Measurements from ENCODE around the gene SEMA3B. TPM values are rescaled to one million over a fixed set of nuclear protein-coding genes. Genes with fewer than 3 reads are reported as not detected.

Gene SEMA3B
- total RNA-seq, 1 experiment from 2014 or later: 7.6 TPM

GRCh38 chr3:50245251-50245745, 23.6 kb upstream of the SEMA3B start:
- TF ChIP-seq CTCF (IDR thresholded peaks at IDR 0.05; ENCODE audit: unreplicated experiment): no peak
- ChIA-PET POLR2A (interaction anchor here (1.2 to 3.5 kb wide), 3 partner anchors 10 to 47 kb away, joined by 5 to 26 read pairs (median 7); partner anchors contain the start of gene IFRD2), CTCF (interaction anchor here (0.5 to 5.8 kb wide), 5 partner anchors 17 to 68 kb away, joined by 3 to 107 read pairs (median 3); no protein-coding TSS in a partner anchor)
- no TSS peak for BruUV-seq (replicated peaks)
- Mint-ChIP-seq H3K36me3 (ENCODE audit: insufficient read depth, unreplicated experiment) (peaks cover 4% of the 10 kb centered on the region), H3K27me3 (ENCODE audit: insufficient read depth, unreplicated experiment) (no peaks in the 10 kb centered on the region), H3K27ac (ENCODE audit: low read depth, unreplicated experiment) (peak overlapping the region; percentile 91), H3K4me1 (ENCODE audit: insufficient read depth, unreplicated experiment) (peaks cover 50% of the 10 kb centered on the region), H3K4me3 (ENCODE audit: unreplicated experiment) (peak overlapping the region; percentile 55), H3K9me3 (ENCODE audit: unreplicated experiment) (no peaks in the 10 kb centered on the region)
- intact Hi-C loops (cut with micrococcal nuclease): no loop called here
- no peak for DNase-seq (ENCODE audit: unreplicated experiment)

GRCh38 chr3:50245831-50246516, 23.0 kb upstream of the SEMA3B start:
- intact Hi-C loops (cut with micrococcal nuclease): loop anchor here (1.0 kb wide), 3 partner anchors 10 to 27 kb away; partner anchors contain the start of gene GNAI2
- ChIA-PET CTCF (interaction anchor here (0.5 to 5.8 kb wide), 35 partner anchors 9 to 683 kb away, joined by 3 to 107 read pairs (median 4); partner anchors contain the start of genes GNAI2, GNAT1, IFRD2 and SEMA3B), POLR2A (interaction anchor here (0.7 to 4.6 kb wide), 10 partner anchors 9 to 115 kb away, joined by 3 to 102 read pairs (median 4); partner anchors contain the start of genes GNAI2 and IFRD2)
- Mint-ChIP-seq H3K36me3 (ENCODE audit: insufficient read depth, unreplicated experiment) (peaks cover 11% of the 10 kb centered on the region), H3K27me3 (ENCODE audit: insufficient read depth, unreplicated experiment) (no peaks in the 10 kb centered on the region), H3K27ac (ENCODE audit: low read depth, unreplicated experiment) (peak overlapping the region; percentile 91), H3K4me1 (ENCODE audit: insufficient read depth, unreplicated experiment) (peaks cover 54% of the 10 kb centered on the region), H3K4me3 (ENCODE audit: unreplicated experiment) (peak overlapping the region; percentile 55), H3K9me3 (ENCODE audit: unreplicated experiment) (no peaks in the 10 kb centered on the region)
- DNase-seq (ENCODE audit: unreplicated experiment): peak; percentile 91
- BruUV-seq (replicated peaks): no TSS peak
- peak; percentile 98 for TF ChIP-seq CTCF (IDR thresholded peaks at IDR 0.05; ENCODE audit: unreplicated experiment)

GRCh38 chr3:50246517-50246954, 22.4 kb upstream of the SEMA3B start:
- TF ChIP-seq CTCF (IDR thresholded peaks at IDR 0.05; ENCODE audit: unreplicated experiment): no peak
- ChIA-PET POLR2A (interaction anchor here (0.6 to 4.6 kb wide), 17 partner anchors 10 to 1422 kb away, joined by 3 to 102 read pairs (median 4); partner anchors contain the start of genes GNAI2, HYAL3, IFRD2 and NAA80), CTCF (interaction anchor here (0.5 to 5.8 kb wide), 39 partner anchors 9 to 683 kb away, joined by 3 to 107 read pairs (median 4); partner anchors contain the start of genes GNAI2, GNAT1, IFRD2 and SEMA3B)
- no peaks in the 10 kb centered on the region for H3K9me3 Mint-ChIP-seq (ENCODE audit: unreplicated experiment)
- no TSS peak for BruUV-seq (replicated peaks)
- peak overlapping the region; percentile 91 for H3K27ac Mint-ChIP-seq (ENCODE audit: low read depth, unreplicated experiment)
- peak overlapping the region; percentile 55 for H3K4me3 Mint-ChIP-seq (ENCODE audit: unreplicated experiment)
- intact Hi-C loops (cut with micrococcal nuclease): loop anchor here (1.0 kb wide), 3 partner anchors 10 to 27 kb away; partner anchors contain the start of gene GNAI2
- DNase-seq (ENCODE audit: unreplicated experiment): peak; percentile 94
- H3K36me3 Mint-ChIP-seq (ENCODE audit: insufficient read depth, unreplicated experiment): peaks cover 15% of the 10 kb centered on the region
- H3K4me1 Mint-ChIP-seq (ENCODE audit: insufficient read depth, unreplicated experiment): peaks cover 56% of the 10 kb centered on the region
- H3K27me3 Mint-ChIP-seq (ENCODE audit: insufficient read depth, unreplicated experiment): no peaks in the 10 kb centered on the region

- peaks cover 51% of the 10 kb centered on the region for H3K4me1 Mint-ChIP-seq (ENCODE audit: insufficient read depth, unreplicated experiment)
- DNase-seq (ENCODE audit: unreplicated experiment): peak; percentile 58
- POLR2A ChIA-PET: interaction anchor here (0.6 to 4.6 kb wide), 6 partner anchors 8 to 102 kb away, joined by 3 to 102 read pairs (median 4); partner anchors contain the start of genes CYB561D2, GNAI2 and NPRL2
- H3K27me3 Mint-ChIP-seq (ENCODE audit: insufficient read depth, unreplicated experiment): no peaks in the 10 kb centered on the region
- H3K27ac Mint-ChIP-seq (ENCODE audit: low read depth, unreplicated experiment): peak overlapping the region; percentile 91
- CTCF ChIA-PET: interaction anchor here (0.6 to 5.8 kb wide), 5 partner anchors 11 to 114 kb away, joined by 3 to 107 read pairs (median 7); no protein-coding TSS in a partner anchor
- H3K36me3 Mint-ChIP-seq (ENCODE audit: insufficient read depth, unreplicated experiment): peaks cover 21% of the 10 kb centered on the region
- no TSS peak for BruUV-seq (replicated peaks)
- H3K4me3 Mint-ChIP-seq (ENCODE audit: unreplicated experiment): peak overlapping the region; percentile 31
- no peak for TF ChIP-seq CTCF (IDR thresholded peaks at IDR 0.05; ENCODE audit: unreplicated experiment)
- intact Hi-C loops (cut with micrococcal nuclease): no loop called here
- H3K9me3 Mint-ChIP-seq (ENCODE audit: unreplicated experiment): no peaks in the 10 kb centered on the region
These were observed 20.6 kb upstream of the SEMA3B start for GRCh38 chr3:50248387-50248786.

Measured in MCF 10A (cell line).